ENCODE measurements around the gene SPON1.

- TF ChIP-seq CTCF (conservative IDR thresholded peaks at IDR 0.05; ENCODE audit: low read depth in 2 of 2) (peak; percentile 70 to 73), REST (IDR thresholded peaks at IDR 0.05; ENCODE audit: unreplicated experiment) (no peak), EZH2phosphoT487 (IDR thresholded peaks at IDR 0.05; ENCODE audit: unreplicated experiment) (no peak)
These were observed 78.5 kb downstream of the SPON1 start for GRCh38 chr11:14041040-14041439.
